Tibial nerve (tissue), 3 donors: ENCODE measurements around the gene HILPDA.
"Not testable (repeated sequence)": the region's sequence is repeated elsewhere in the genome, so short reads cannot be mapped to it uniquely, and the experiment has no call there.

Experiments
- POLR2A ChIP-seq, 2 donors: fragments of 450-650 bp; IDR thresholded peaks; one replicate each; pipeline ENCODE4 v1.6.1; 2017; ENCODE audit warnings: antibody characterized with exemption in 2 of 2, mild to moderate bottlenecking in 2 of 2, moderate library complexity in 2 of 2
- TF ChIP-seq, protein P1 (sequence below), 5 experiments: fragments of 200-600 bp in 3 of 5; fragments of 450-650 bp in 2 of 5; sonication (generic) in 3 of 5; IDR thresholded peaks; one replicate each; pipeline ENCODE4 v1.5.1; 2016 to 2019; ENCODE audit warnings: antibody characterized with exemption in 5 of 5, mild to moderate bottlenecking in 3 of 5, moderate library complexity in 2 of 5

DNA sequence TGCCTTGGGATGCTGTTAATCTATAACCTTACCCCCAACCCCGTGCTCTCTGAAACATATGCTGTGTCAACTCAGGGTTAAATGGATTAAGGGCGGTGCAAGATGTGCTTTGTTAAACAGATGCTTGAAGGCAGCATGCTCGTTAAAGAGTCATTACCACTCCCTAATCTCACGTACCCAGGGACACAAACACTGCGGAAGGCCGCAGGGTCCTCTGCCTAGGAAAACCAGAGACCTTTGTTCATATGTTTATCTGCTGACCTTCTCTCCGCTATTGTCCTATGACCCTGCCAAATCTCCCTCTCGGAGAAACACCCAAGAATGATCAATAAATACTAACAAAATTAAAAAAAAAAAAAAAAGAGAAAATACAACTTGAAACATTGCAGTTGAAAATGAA lies 8.3 kb downstream of the HILPDA start:
- TF ChIP-seq POLR2A (IDR thresholded peaks at IDR 0.05), result not testable (repeated sequence)
- TF ChIP-seq, protein P1, sequence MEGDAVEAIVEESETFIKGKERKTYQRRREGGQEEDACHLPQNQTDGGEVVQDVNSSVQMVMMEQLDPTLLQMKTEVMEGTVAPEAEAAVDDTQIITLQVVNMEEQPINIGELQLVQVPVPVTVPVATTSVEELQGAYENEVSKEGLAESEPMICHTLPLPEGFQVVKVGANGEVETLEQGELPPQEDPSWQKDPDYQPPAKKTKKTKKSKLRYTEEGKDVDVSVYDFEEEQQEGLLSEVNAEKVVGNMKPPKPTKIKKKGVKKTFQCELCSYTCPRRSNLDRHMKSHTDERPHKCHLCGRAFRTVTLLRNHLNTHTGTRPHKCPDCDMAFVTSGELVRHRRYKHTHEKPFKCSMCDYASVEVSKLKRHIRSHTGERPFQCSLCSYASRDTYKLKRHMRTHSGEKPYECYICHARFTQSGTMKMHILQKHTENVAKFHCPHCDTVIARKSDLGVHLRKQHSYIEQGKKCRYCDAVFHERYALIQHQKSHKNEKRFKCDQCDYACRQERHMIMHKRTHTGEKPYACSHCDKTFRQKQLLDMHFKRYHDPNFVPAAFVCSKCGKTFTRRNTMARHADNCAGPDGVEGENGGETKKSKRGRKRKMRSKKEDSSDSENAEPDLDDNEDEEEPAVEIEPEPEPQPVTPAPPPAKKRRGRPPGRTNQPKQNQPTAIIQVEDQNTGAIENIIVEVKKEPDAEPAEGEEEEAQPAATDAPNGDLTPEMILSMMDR (IDR thresholded peaks at IDR 0.05), result not testable (repeated sequence)
